HG03108 (cell line): ENCODE results near the gene PDILT.

Experiments
- ATAC-seq: cut with Tn5 transposase; IDR thresholded peaks from one replicate; pipeline ENCODE4 v1.9.1; 2021; ENCODE audit warnings: moderate library complexity; ENCODE audit not compliant: unreplicated experiment

The PDILT gene

DNA sequence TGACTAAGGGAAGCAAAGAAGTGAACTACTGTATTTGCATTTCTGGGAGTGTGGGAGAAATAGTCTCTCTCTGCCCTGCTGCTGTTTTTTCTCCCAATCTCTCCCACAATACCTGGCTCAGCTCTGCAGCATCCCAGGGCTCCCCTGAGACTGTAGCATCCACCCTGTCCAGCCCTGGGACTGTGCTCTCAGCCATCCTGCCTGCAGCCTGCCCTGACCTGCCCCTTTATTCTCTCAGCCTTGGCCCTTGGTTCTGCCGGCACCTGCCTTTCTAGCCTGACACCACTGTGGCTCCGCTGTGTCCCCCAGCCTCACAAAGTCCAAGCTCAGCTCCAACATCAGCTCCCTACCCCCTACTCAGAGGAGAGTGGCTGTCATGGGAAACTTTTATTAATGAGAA, 1.9 kb downstream of the PDILT start:
- no peak for ATAC-seq

DNA sequence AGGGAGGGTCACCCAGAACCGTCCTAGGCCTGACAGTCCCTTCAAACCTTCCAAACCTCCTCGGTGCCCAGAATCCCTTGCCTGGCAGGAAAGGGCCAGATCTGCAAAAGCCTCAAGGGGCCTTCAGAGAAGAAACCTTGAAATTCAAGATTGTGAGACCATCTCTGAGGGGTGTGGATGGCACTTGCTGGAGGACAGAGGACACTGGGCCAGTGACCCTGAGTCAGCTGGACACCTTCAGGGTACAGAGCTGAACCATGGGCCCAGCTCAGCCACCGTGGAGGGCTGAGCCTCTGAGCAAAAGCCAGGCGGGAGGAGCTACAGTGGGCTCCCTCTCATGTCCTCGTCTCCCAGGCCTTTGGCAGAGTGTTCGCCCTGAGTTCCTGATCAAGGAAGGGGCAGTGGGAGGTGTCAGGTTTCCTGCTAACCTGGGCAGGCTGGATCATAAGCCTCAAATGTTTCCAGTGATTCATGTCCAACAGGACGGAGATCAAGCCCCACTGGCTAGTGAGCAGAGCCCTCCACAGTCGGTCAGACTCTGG, 3.0 kb downstream of the PDILT start:
- no peak for ATAC-seq

DNA sequence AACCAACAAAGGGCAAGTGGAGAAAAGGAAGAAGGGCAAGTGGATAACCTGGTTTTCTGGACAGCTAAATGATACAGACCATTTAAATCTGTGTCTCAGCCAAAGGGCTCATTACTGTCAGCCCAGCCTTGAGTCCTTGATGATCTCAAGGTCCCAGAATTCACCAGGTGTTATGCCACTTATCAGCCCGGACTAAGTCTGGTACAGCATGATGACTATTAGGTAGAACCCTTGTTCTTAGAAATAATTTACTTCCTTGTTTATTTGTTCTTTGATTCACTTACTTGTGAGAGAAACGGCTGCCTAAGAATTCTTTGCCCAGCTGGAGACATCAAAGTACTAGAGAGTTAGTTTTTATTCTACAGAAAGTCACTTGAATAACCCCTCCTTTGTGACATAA, 3.5 kb downstream of the PDILT start:
- no peak for ATAC-seq

DNA sequence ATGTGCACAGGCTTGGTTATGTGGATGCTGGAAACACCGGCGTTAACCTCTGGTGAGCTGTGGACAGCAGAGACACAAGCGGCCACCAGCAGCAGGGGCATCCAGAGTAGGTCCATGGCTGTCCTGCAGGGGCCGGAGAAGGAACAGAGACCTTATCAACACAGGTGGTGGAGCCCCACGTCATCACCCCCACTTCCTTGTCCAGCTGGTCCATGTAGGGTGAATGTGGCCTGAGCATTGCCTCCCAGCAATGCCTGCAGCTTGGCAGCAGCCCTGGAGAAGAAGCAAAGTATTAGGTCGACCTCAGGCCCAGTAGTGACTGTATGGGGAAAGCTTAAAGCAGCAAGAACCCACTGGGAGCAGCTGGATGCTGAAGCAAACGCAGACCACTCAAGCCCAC, 5.4 kb downstream of the PDILT start:
- ATAC-seq: no peak

- ATAC-seq: no peak
Observed at GRCh38 chr16:20398603-20399002, 5.9 kb downstream of the PDILT start.

DNA sequence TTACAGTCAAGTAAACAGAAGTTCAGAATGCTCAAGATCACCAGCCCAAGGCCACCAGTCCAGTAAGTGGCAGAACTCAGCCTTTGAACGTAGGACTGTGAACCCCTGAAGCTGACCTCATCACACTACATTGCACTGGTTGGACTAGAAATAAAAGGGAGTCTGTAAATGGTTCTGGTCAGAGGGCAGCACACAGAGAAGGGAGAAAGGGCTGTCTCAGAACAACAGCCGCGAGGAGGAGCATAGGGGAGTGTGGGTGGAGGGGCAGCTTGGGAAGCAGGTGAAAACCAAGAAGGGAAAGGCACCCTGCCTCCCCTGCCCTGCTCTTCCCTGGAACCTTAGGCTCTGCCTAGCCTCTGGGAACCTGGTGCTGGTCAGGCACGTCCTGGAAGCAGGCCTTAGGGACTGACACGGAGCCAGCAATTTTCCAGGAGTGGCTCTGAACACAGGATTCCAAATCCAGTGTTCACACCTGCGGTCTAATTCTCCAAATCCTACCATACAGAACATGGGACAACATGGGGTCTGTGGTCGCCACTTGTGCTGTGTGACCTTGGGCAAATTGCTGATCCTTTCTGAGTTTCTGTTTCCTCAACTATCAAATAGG, 7.0 kb downstream of the PDILT start:
- ATAC-seq: no peak

- ATAC-seq: no peak
Observed at GRCh38 chr16:20396846-20397467, 7.6 kb downstream of the PDILT start.

DNA sequence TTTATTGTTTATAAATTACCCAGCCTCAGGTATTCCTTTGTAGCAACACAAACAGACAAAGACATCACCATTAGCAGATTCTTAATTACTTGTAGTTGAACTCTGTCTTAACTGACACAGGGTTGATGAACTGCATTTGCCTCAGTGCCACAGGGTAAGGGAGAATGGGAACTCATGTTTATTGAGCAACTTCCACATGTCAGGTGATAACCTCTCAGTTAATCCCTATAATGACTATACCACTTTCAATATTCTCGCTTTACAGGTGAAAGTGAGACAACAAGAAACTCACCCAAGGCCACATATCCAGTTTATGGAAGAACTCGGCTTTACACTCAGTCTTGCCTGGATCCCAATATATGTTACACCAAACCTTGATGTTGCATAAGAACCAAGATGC, 8.6 kb downstream of the PDILT start:
- no peak for ATAC-seq

- ATAC-seq: no peak
Observed at GRCh38 chr16:20393801-20394577, 10.5 kb downstream of the PDILT start.

GRCh38 chr16:20391045-20391444, 13.5 kb downstream of the PDILT start:
- ATAC-seq: no peak

GRCh38 chr16:20388854-20389253, 15.7 kb downstream of the PDILT start:
- ATAC-seq: no peak

- no peak for ATAC-seq
Observed at GRCh38 chr16:20387978-20388377, 16.6 kb downstream of the PDILT start.

- no peak for ATAC-seq
Observed at GRCh38 chr16:20385844-20386832, 18.4 kb downstream of the PDILT start.

DNA sequence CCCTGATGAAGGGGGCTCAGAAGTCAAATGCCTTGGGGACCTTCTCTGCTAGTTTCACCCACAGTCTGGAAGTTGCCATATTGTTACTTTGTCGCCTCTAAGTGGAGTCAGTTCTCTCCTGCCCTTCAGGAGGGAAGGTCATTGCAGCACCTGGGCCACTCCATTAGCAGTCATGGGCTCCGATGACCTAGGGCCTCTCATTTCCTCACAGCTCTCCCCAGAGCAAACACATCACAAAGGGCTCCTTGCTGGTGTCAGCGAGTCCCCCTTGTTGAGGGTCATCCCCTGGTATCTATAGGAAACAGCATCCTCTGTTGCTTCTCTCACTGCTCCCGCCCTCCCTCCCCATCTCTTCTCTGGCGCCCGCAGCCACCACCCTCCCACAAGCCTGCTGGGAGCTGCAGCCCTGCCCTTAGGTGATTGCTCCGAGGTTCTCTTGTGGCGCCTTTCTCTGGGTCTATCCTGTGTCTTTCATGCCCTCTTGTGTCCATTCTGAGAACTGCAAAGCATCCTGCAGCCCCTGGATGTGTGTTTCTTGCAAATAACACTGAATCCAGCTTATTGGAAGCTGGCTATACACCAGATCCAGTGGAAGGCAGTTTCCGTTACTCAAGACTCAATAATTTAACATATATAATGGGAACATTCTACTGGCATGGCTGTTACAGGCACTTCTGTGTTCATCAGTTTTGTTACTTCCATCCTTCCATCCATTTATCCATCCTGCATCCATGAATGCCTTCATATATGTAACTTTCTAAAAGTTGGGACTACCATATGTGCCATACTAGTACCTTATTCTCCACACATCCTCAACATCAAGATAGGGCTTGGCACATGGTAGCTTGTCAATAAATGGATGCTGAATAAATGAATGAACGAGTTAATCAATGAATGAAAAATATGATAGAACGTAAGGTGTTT, 21.2 kb downstream of the PDILT start:
- no peak for ATAC-seq

DNA sequence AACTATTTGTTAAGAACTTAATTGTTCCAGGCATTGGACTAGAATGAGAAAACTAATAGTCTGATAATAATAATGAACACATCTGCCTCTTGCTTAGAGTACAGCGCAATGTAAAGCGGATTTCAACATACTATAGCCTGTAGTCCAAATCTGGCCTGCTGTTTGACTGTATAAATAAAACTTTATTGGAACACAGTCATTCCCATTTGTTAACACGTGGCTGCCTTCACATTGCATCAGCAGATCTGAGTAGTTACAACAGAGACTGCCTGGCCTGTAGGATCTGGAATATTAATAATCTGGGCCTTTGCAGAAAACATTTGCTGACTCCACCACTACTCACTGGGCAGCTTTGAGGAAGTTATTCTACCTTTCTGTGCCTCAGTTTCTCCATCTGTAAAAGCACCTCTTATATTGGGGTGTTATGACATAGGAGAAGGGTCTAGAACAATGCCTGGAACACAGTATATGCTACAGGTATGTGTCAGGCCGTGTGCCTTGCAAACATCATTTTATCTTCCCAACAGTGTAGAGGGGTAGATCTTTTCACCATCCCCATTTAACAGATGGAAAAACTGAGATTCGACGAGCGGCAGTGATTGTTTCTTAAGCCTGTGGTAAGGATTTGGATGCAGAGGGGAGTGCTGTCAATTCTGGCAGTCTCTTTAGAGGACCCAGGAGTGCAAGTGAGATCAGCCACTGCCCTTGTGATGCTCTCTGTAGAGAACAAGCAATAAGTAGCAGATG, 22.2 kb downstream of the PDILT start:
- ATAC-seq: no peak

DNA sequence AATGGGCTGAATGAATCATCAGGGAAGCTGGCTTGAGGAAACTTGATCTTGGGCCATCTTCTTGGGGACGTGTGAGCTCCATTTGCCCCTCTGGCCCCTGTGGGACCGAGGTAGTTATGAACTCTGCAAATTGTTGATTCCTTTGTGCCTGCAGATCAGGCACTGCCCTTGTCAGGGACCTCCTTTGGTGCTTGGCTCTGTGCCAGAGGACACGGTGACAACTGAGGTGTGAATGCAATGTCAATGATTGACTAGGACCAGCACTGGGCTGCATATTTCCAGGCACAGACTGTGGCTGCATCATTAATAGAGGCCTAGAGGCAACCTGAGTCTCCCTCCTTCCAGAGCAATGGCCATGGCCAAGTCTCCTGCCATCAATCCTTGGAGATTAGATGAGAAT, 23.8 kb downstream of the PDILT start:
- ATAC-seq: no peak

DNA sequence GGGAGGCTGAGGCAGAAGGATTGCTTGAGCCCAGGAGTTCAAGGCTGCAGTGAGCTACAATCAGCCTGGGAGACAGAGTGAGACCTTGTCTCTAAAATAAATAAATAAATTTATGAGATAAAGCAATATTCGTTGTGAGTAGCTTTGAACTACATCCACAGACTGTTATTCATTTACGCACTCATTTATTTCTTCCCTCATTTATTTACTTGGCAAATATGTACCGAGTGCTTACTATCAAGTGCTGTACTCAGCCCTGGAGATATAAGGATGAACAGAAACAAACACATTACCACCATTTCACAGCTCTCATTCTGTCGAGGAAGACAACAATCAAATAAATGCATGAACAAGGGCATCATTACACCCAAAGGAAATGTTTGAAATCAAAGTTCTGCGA, 27.4 kb downstream of the PDILT start:
- ATAC-seq: no peak

DNA sequence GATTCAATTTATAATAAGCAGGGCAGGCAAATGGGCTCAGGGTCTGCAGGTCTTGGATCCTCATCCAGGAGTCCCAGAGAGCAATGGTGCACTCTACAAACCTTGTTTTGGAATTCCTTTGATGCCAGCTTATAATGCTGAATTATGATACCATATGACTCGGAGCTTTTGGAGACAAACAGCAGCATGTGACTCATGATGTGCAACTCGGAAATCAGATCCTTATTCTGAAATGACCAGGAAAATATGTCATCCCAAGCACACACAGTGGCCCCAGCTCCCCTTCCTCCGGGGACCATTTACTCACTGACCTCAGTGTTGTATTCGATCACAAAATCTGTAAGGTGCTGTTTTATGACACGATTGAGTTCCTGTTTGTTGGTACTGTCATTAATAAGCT, 31.8 kb downstream of the PDILT start:
- ATAC-seq: no peak

GRCh38 chr16:20369452-20370054, 35.0 kb downstream of the PDILT start:
- no peak for ATAC-seq
